ENCODE results near the gene COPE. TPM values are rescaled to one million over a fixed set of nuclear protein-coding genes. Genes with fewer than 3 reads are reported as not detected.

COPE gene
- total and polyA plus RNA-seq, 2 of the 4 experiments (the other 2 are of a cell fraction): 347 to 461 TPM

GRCh38 chr19:18868380-18869022 lies 50.7 kb downstream of the COPE start:
- DNase-seq (no peak), ATAC-seq (ENCODE audit: low read depth) (no peak)
- no peak overlapping the region for H2BK15ac ChIP-seq (ENCODE audit: low read depth, low read length)
- peak overlapping the region; percentile 43 for H2AFZ ChIP-seq (replicated peaks; ENCODE audit: low read length, poor library complexity)
- no peak overlapping the region for H2BK20ac ChIP-seq (ENCODE audit: low read depth, low read length)
- in situ Hi-C loops (cut with MboI; ENCODE audit: low sequenced_read_pairs): no loop called here
- no peaks in the 10 kb centered on the region for H3K9me1 ChIP-seq (ENCODE audit: insufficient read depth, low read length)
- H3K36me3 ChIP-seq (ENCODE audit: control insufficient read depth, insufficient read depth, low read length): peaks cover 38% of the 10 kb centered on the region
- no peak overlapping the region for H2BK5ac ChIP-seq (ENCODE audit: low read depth, low read length, poor library complexity, severe bottlenecking)
- no peak overlapping the region for H3K14ac ChIP-seq (replicated peaks; ENCODE audit: low read depth, low read length)
- H4K5ac ChIP-seq (ENCODE audit: low read depth, low read length): no peak overlapping the region
- no peaks in the 10 kb centered on the region for H3K9me3 ChIP-seq (ENCODE audit: control insufficient read depth, insufficient read depth, low read length)
- no peak overlapping the region for H3K27ac ChIP-seq (ENCODE audit: insufficient read depth, low read length)
- no peak overlapping the region for H4K8ac ChIP-seq (ENCODE audit: low read depth in 2 of 2, low read length in 2 of 2)
- intact Hi-C loops (cut with micrococcal nuclease): no loop called here
- H3K56ac ChIP-seq (ENCODE audit: extremely low read depth, insufficient read depth, low read length): no peak overlapping the region
- WGBS, 2 experiments (ENCODE audit: extremely low coverage in 2 of 2, insufficient read length in 1 of 2): 49% methylated on average over 48 of the region's 77 CpGs; no CpG with 5 or more reads in 1 of the 2 experiments
- H3K79me1 ChIP-seq (ENCODE audit: low read depth in 1 of 2, low read length in 2 of 2): peaks cover 2 to 6% of the 10 kb centered on the region in 2 experiments; a peak in 1 of 4 replicates
- no peak overlapping the region for H4K91ac ChIP-seq (ENCODE audit: insufficient read depth, low read depth, low read length)
- no peak overlapping the region for H3K4me2 ChIP-seq (ENCODE audit: low read depth, low read length)
- no peak overlapping the region for H3K9ac ChIP-seq (ENCODE audit: low read depth, low read length)
- BruUV-seq (replicated peaks): no TSS peak
- no peak overlapping the region for H2BK120ac ChIP-seq (ENCODE audit: low read depth, low read length)
- H3K27me3 ChIP-seq (ENCODE audit: control insufficient read depth, insufficient read depth, low read length): no peaks in the 10 kb centered on the region
- no peak overlapping the region for H3K4ac ChIP-seq (ENCODE audit: low read depth, low read length)
- H2AK5ac ChIP-seq (ENCODE audit: low read depth, low read length): no peak overlapping the region
- H4K20me1 ChIP-seq (ENCODE audit: insufficient read depth, low read length): peaks cover 8% of the 10 kb centered on the region
- no peak for TF ChIP-seq BHLHE40 (IDR thresholded peaks at IDR 0.05; ENCODE audit: low read depth, low read length)
- no peak for TF ChIP-seq NFE2L2 (IDR thresholded peaks at IDR 0.05; ENCODE audit: low read depth, low read length)
- TF ChIP-seq, protein P1, sequence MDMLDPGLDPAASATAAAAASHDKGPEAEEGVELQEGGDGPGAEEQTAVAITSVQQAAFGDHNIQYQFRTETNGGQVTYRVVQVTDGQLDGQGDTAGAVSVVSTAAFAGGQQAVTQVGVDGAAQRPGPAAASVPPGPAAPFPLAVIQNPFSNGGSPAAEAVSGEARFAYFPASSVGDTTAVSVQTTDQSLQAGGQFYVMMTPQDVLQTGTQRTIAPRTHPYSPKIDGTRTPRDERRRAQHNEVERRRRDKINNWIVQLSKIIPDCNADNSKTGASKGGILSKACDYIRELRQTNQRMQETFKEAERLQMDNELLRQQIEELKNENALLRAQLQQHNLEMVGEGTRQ (IDR thresholded peaks at IDR 0.05; ENCODE audit: low read depth, low read length): no peak
- TF ChIP-seq FOS (IDR thresholded peaks at IDR 0.05; ENCODE audit: low read depth, low read length): no peak
- no peak for TF ChIP-seq SMC3 (IDR thresholded peaks at IDR 0.05; ENCODE audit: low read depth, low read length)
- no peak for TF ChIP-seq MAFK (IDR thresholded peaks at IDR 0.05; ENCODE audit: low read depth, low read length)
- TF ChIP-seq POLR2A (IDR thresholded peaks at IDR 0.05; ENCODE audit: low read depth, low read length): no peak
- no peak for TF ChIP-seq RFX5 (IDR thresholded peaks at IDR 0.05; ENCODE audit: low read depth, low read length)
- no peak for TF ChIP-seq RCOR1 (IDR thresholded peaks at IDR 0.05; ENCODE audit: insufficient replicate concordance, low read length)
- no peak for TF ChIP-seq CEBPB (IDR thresholded peaks at IDR 0.05; ENCODE audit: low read depth, low read length)
- TF ChIP-seq ELK1 (IDR thresholded peaks at IDR 0.05; ENCODE audit: borderline replicate concordance, low read depth, low read length): no peak
- TF ChIP-seq CHD1 (IDR thresholded peaks at IDR 0.05; ENCODE audit: low read depth, low read length): no peak
- no peak for TF ChIP-seq RAD21 (IDR thresholded peaks at IDR 0.05; ENCODE audit: low read length)
- TF ChIP-seq MXI1 (IDR thresholded peaks at IDR 0.05; ENCODE audit: borderline replicate concordance, low read depth, low read length): no peak
- TF ChIP-seq MAZ (IDR thresholded peaks at IDR 0.05; ENCODE audit: borderline replicate concordance, low read depth, low read length): no peak
- TF ChIP-seq, protein P2, sequence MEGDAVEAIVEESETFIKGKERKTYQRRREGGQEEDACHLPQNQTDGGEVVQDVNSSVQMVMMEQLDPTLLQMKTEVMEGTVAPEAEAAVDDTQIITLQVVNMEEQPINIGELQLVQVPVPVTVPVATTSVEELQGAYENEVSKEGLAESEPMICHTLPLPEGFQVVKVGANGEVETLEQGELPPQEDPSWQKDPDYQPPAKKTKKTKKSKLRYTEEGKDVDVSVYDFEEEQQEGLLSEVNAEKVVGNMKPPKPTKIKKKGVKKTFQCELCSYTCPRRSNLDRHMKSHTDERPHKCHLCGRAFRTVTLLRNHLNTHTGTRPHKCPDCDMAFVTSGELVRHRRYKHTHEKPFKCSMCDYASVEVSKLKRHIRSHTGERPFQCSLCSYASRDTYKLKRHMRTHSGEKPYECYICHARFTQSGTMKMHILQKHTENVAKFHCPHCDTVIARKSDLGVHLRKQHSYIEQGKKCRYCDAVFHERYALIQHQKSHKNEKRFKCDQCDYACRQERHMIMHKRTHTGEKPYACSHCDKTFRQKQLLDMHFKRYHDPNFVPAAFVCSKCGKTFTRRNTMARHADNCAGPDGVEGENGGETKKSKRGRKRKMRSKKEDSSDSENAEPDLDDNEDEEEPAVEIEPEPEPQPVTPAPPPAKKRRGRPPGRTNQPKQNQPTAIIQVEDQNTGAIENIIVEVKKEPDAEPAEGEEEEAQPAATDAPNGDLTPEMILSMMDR (conservative IDR thresholded peaks at IDR 0.05; ENCODE audit: low read depth, low read length): no peak
- H3K23ac ChIP-seq (ENCODE audit: low read depth, low read length): no peak overlapping the region
- H3K18ac ChIP-seq (ENCODE audit: low read depth, low read length): no peak overlapping the region
- ChIA-PET CTCF (no interaction called here), POLR2A (ENCODE audit: unreplicated experiment) (no interaction called here)
- no peaks in the 10 kb centered on the region for H3K4me1 ChIP-seq (ENCODE audit: control insufficient read depth, insufficient read depth, low read length)
- dilution Hi-C loops (cut with HindIII; ENCODE audit: low sequenced_read_pairs, unreplicated experiment): no loop called here
- H2AK9ac ChIP-seq (replicated peaks; ENCODE audit: low read depth, low read length, poor library complexity): no peak overlapping the region
- H3K4me3 ChIP-seq (ENCODE audit: insufficient read depth, low read depth, low read length): no peak overlapping the region
